GM12878 (cell line): Measurements from ENCODE around the gene PROX2. TPM values are rescaled to one million over a fixed set of nuclear protein-coding genes. Genes with fewer than 3 reads are reported as not detected.

Experiments used
- ATAC-seq: fragments of 200-7000 bp; cut with Tn5 transposase; 3 replicates; pipeline ENCODE4 v1.9.1; 2020; ENCODE audit warnings: mild to moderate bottlenecking, moderate library complexity
- BruUV-seq: library from RNA; stranded (reverse); fragments of 400-500 nt; replicated peaks from 2 replicates; lab custom pipeline; 2021; lab: Mats Ljungman, UMichigan
- CTCF ChIA-PET: fragments of 300-600 bp; sonication (Branson Sonifier 250); formaldehyde crosslinking; extraction: SDS; loops from one replicate; lab custom pipeline; 2021; ENCODE audit warnings: inconsistent platforms; lab: Yijun Ruan, JAX
- POLR2A ChIA-PET: fragments of 350-600 bp; formaldehyde crosslinking; extraction: SDS; loops from one replicate; lab custom pipeline; 2021; ENCODE audit warnings: inconsistent platforms; lab: Charles Lee
- RAD21 ChIA-PET: fragments of 300-600 bp; sonication (Branson Sonifier 250); formaldehyde crosslinking; loops from one replicate; lab custom pipeline; 2023; ENCODE audit warnings: antibody characterized with exemption; ENCODE audit not compliant: unreplicated experiment; lab: Charles Lee
- SMC1A ChIA-PET: fragments of 300-600 bp; sonication (Branson Sonifier 250); formaldehyde crosslinking; loops from one replicate; lab custom pipeline; 2023; ENCODE audit not compliant: unreplicated experiment, uncharacterized antibody; lab: Charles Lee
- DNase-seq: peaks from one replicate; pipeline ENCODE4 v3.0.0-alpha.2; 2011; ENCODE audit warnings: low read depth, low spot score
- FAIRE-seq: peaks from 3 replicates; lab custom pipeline; 2011; peaks lifted over from hg19 to GRCh38; lab: Jason Lieb, UNC
- H2AFZ ChIP-seq: 2 replicates; pipeline ENCODE4 v1.6.0; 2011; ENCODE audit warnings: low read depth, low read length, control low read depth; ENCODE audit not compliant: control insufficient read depth
- H3K27ac ChIP-seq: 2 replicates; pipeline ENCODE4 v1.5.1; 2011; ENCODE audit warnings: control low read depth; ENCODE audit not compliant: control insufficient read depth, insufficient read depth
- H3K27me3 ChIP-seq, 2 experiments: replicated peaks in 1 of 2; 2 replicates each; pipeline versions ENCODE4 v1.6.0 to v1.6.1; 2011; ENCODE audit warnings: low read length in 1 of 2; ENCODE audit not compliant: control insufficient read depth in 2 of 2, insufficient read depth in 2 of 2
- H3K36me3 ChIP-seq, 2 experiments: 2 replicates each; pipeline ENCODE4 v1.5.1; 2011; ENCODE audit warnings: low read length in 1 of 2; ENCODE audit not compliant: control insufficient read depth in 2 of 2, insufficient read depth in 2 of 2
- H3K4me1 ChIP-seq: 2 replicates; pipeline ENCODE4 v1.6.1; 2011; ENCODE audit warnings: mild to moderate bottlenecking, low read length, moderate library complexity, mixed read lengths; ENCODE audit not compliant: control insufficient read depth, insufficient read depth
- H3K4me2 ChIP-seq: 2 replicates; pipeline ENCODE4 v1.6.0; 2011; ENCODE audit warnings: control low read depth; ENCODE audit not compliant: control insufficient read depth, insufficient read depth
- H3K4me3 ChIP-seq: fragments of 200-600 bp; sonication (generic); 2 replicates; pipeline ENCODE4 v1.5.1; 2016
- H3K79me2 ChIP-seq: 2 replicates; pipeline ENCODE4 v1.6.0; 2011; ENCODE audit warnings: low read length; ENCODE audit not compliant: control insufficient read depth, insufficient read depth
- H3K9ac ChIP-seq: 2 replicates; pipeline ENCODE4 v1.8.0; 2011; ENCODE audit warnings: low read length, control low read depth, mixed read lengths; ENCODE audit not compliant: control insufficient read depth, insufficient read depth
- H3K9me3 ChIP-seq: replicated peaks from 3 replicates; pipeline ENCODE4 v1.5.1; 2011; ENCODE audit warnings: mild to moderate bottlenecking, low read length; ENCODE audit not compliant: control insufficient read depth, insufficient read depth
- H4K20me1 ChIP-seq: 2 replicates; pipeline ENCODE4 v1.6.0; 2011; ENCODE audit not compliant: control insufficient read depth, insufficient read depth
- ATF3 ChIP-seq: IDR thresholded peaks from 2 replicates; pipeline ENCODE4 v1.6.1; 2011; ENCODE audit warnings: low read depth, mild to moderate bottlenecking, low read length, moderate library complexity, borderline replicate concordance; ENCODE audit errors: extremely low read depth
- BMI1 ChIP-seq: fragments of 450-650 bp; IDR thresholded peaks from 2 replicates; pipeline ENCODE4 v1.6.1; 2016; ENCODE audit warnings: mild to moderate bottlenecking, moderate library complexity, borderline replicate concordance
- DPF2 ChIP-seq: fragments of 450-650 bp; IDR thresholded peaks from 2 replicates; pipeline ENCODE4 v1.6.1; 2017; ENCODE audit warnings: mild to moderate bottlenecking
- TCF7 ChIP-seq: IDR thresholded peaks from 2 replicates; pipeline ENCODE4 v1.6.1; 2014; ENCODE audit warnings: antibody characterized with exemption, borderline replicate concordance
- WGBS: methylation state at CpG from one replicate; pipeline ENCODE4 v1.1.6; 2016; ENCODE audit warnings: low lambda C conversion rate; ENCODE audit not compliant: insufficient replicate concordance, insufficient coverage; ENCODE audit errors: missing lambda C conversion rate; 5-methylcytosine and 5-hydroxymethylcytosine counted together
- in situ Hi-C: fragments of 300-500 bp; cut with MboI; formaldehyde crosslinking; loops from 9 replicates; pipeline ENCODE4 v1.14.3; 2018; ENCODE audit warnings: mixed read lengths
- intact Hi-C: fragments of 100-400 bp; cut with micrococcal nuclease; formaldehyde crosslinking; loops from one replicate; pipeline ENCODE4 v1.14.2; 2022; ENCODE audit not compliant: unreplicated experiment
- polyA plus RNA-seq, 11 experiments: library from polyadenylated mRNA; depleted of rRNA in 4 of 11; unstranded in 6 of 11; stranded (reverse) in 5 of 11; fragments of >200 nt; fragmentation: Nextera tagmentation in 4 of 11; fragmentation: Illumina TruSeq in 1 of 11; extraction: Ambion mirVana in 4 of 11; extraction: Trizol in 1 of 11; gene quantifications; 1 replicate in 1 of 11; 2 replicates in 10 of 11; pipeline versions ENCODE4 v1.2.1 to v1.2.3, GENCODE V29; 2011 to 2016; ENCODE audit warnings: inconsistent platforms in 2 of 11, missing spikeins in 2 of 11, low read depth in 1 of 11
- total RNA-seq, 4 experiments: library from RNA; depleted of rRNA in 3 of 4; stranded (reverse); fragments of >200 nt in 3 of 4; fragmentation: Illumina TruSeq in 1 of 4; extraction: Trizol in 1 of 4; gene quantifications; 2 replicates each; pipeline versions ENCODE4 v1.2.1 to v1.2.3, GENCODE V29; 2013 to 2021
- TF ChIP-seq, protein P1 (sequence below): fragments of 450-650 bp; IDR thresholded peaks from 2 replicates; pipeline ENCODE4 v1.6.1; 2016; ENCODE audit warnings: mild to moderate bottlenecking, moderate library complexity, borderline replicate concordance
- TF ChIP-seq, protein P2 (sequence below): IDR thresholded peaks from 2 replicates; pipeline ENCODE4 v1.6.1; 2012; ENCODE audit warnings: low read length, inconsistent platforms

PROX2 gene
- total and polyA plus RNA-seq, 10 of the 15 experiments (the other 5 are each of a cell fraction or from before 2014, with no cell fraction given): 0.04 to 0.42 (median 0.19) TPM

GRCh38 chr14:74865156-74865555, 10.8 kb downstream of the PROX2 start (continued):
- no peak for TF ChIP-seq ATF3
- TF ChIP-seq, protein P1, sequence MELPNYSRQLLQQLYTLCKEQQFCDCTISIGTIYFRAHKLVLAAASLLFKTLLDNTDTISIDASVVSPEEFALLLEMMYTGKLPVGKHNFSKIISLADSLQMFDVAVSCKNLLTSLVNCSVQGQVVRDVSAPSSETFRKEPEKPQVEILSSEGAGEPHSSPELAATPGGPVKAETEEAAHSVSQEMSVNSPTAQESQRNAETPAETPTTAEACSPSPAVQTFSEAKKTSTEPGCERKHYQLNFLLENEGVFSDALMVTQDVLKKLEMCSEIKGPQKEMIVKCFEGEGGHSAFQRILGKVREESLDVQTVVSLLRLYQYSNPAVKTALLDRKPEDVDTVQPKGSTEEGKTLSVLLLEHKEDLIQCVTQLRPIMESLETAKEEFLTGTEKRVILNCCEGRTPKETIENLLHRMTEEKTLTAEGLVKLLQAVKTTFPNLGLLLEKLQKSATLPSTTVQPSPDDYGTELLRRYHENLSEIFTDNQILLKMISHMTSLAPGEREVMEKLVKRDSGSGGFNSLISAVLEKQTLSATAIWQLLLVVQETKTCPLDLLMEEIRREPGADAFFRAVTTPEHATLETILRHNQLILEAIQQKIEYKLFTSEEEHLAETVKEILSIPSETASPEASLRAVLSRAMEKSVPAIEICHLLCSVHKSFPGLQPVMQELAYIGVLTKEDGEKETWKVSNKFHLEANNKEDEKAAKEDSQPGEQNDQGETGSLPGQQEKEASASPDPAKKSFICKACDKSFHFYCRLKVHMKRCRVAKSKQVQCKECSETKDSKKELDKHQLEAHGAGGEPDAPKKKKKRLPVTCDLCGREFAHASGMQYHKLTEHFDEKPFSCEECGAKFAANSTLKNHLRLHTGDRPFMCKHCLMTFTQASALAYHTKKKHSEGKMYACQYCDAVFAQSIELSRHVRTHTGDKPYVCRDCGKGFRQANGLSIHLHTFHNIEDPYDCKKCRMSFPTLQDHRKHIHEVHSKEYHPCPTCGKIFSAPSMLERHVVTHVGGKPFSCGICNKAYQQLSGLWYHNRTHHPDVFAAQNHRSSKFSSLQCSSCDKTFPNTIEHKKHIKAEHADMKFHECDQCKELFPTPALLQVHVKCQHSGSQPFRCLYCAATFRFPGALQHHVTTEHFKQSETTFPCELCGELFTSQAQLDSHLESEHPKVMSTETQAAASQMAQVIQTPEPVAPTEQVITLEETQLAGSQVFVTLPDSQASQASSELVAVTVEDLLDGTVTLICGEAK: no peak
- TF ChIP-seq, protein P2, sequence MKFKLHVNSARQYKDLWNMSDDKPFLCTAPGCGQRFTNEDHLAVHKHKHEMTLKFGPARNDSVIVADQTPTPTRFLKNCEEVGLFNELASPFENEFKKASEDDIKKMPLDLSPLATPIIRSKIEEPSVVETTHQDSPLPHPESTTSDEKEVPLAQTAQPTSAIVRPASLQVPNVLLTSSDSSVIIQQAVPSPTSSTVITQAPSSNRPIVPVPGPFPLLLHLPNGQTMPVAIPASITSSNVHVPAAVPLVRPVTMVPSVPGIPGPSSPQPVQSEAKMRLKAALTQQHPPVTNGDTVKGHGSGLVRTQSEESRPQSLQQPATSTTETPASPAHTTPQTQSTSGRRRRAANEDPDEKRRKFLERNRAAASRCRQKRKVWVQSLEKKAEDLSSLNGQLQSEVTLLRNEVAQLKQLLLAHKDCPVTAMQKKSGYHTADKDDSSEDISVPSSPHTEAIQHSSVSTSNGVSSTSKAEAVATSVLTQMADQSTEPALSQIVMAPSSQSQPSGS: no peak

- no peak overlapping the region for H3K9ac ChIP-seq
- H3K9me3 ChIP-seq: no peaks in the 10 kb centered on the region
- no peak overlapping the region for H3K27ac ChIP-seq
- H3K4me1 ChIP-seq: no peaks in the 10 kb centered on the region
- H4K20me1 ChIP-seq: no peaks in the 10 kb centered on the region
- SMC1A ChIA-PET: interaction anchor here (0.6 to 11.1 kb wide), 4 partner anchors 29 to 260 kb away, joined by 3 to 165 read pairs (median 7); no protein-coding TSS in a partner anchor
- intact Hi-C loops (loop anchor here (10.0 kb wide), 1 partner anchor 431 kb away; no protein-coding TSS in a partner anchor), in situ Hi-C loops (no loop called here)
- POLR2A ChIA-PET: interaction anchor here (0.5 to 0.6 kb wide), 2 partner anchors 14 to 15 kb away, joined by 4 to 10 read pairs; no protein-coding TSS in a partner anchor
- no peaks in the 10 kb centered on the region for H3K27me3 ChIP-seq
- DNase-seq (no peak), ATAC-seq (no peak)
- H2AFZ ChIP-seq: no peak overlapping the region
- H3K4me2 ChIP-seq: no peak overlapping the region
- no peaks in the 10 kb centered on the region for H3K79me2 ChIP-seq
- H3K36me3 ChIP-seq: no peaks in the 10 kb centered on the region
- RAD21 ChIA-PET: interaction anchor here (8.8 kb wide), 1 partner anchor 42 kb away, joined by 114 read pairs; no protein-coding TSS in a partner anchor
- CTCF ChIA-PET: interaction anchor here (1.8 to 13.8 kb wide), 4 partner anchors 13 to 255 kb away, joined by 7 to 552 read pairs (median 207); partner anchors contain the start of genes DLST and PROX2
- 80% methylated on average over 9 of the region's 9 CpGs for WGBS
- no peak overlapping the region for H3K4me3 ChIP-seq
- TF ChIP-seq DPF2: no peak
- no peak for TF ChIP-seq TCF7
- no peak for TF ChIP-seq BMI1
- TF ChIP-seq, all 136 proteins: peak for 0
- FAIRE-seq: no peak
- no TSS peak for BruUV-seq
Observed at GRCh38 chr14:74864198-74864597, 11.7 kb downstream of the PROX2 start.
